Astrocyte (in vitro differentiated cells and primary cell): Measurements from ENCODE around the gene MBP.

Experiments used
- EZH2 ChIP-seq: IDR thresholded peaks from 2 replicates; pipeline ENCODE4 v1.6.1; 2012; ENCODE audit warnings: mild to moderate bottlenecking, low read length, inconsistent platforms; ENCODE audit not compliant: insufficient read depth
- TF ChIP-seq, protein P1 (sequence below): IDR thresholded peaks from 2 replicates; pipeline ENCODE4 v1.5.1; 2011; ENCODE audit warnings: low read depth, mild to moderate bottlenecking, inconsistent platforms, low read length, moderate library complexity; ENCODE audit not compliant: insufficient read depth

DNA sequence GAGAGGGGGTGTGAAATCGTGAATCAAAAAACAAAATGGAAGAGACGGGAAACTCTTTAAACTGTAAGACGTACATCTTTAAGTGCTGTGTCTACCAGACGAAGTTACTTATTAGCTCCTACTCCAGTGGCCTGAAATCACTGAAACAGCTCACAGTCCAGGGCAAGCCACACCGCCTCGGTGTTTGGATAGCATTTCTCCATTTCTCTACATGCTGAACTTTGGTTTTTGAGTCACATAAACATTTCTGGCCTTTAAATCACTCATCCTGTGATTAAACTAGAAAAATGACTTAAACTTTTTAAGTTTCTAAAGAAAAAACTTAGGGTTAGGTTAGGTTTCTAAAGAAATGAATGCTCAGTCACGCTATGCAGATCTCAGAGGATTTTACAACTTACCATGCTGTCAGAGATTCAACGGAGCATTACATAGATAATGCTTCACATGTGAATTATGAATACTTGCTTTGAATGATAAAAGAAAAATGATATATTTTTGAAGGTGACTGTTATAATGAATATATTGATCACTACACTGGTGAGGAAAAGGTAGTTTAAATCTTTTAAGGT is 138.4 kb downstream of the MBP start:
- TF ChIP-seq, protein P1, sequence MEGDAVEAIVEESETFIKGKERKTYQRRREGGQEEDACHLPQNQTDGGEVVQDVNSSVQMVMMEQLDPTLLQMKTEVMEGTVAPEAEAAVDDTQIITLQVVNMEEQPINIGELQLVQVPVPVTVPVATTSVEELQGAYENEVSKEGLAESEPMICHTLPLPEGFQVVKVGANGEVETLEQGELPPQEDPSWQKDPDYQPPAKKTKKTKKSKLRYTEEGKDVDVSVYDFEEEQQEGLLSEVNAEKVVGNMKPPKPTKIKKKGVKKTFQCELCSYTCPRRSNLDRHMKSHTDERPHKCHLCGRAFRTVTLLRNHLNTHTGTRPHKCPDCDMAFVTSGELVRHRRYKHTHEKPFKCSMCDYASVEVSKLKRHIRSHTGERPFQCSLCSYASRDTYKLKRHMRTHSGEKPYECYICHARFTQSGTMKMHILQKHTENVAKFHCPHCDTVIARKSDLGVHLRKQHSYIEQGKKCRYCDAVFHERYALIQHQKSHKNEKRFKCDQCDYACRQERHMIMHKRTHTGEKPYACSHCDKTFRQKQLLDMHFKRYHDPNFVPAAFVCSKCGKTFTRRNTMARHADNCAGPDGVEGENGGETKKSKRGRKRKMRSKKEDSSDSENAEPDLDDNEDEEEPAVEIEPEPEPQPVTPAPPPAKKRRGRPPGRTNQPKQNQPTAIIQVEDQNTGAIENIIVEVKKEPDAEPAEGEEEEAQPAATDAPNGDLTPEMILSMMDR, result no peak
- TF ChIP-seq EZH2, result no peak
